Measurements from ENCODE around the gene F7.

- TF ChIP-seq EZH2 (IDR thresholded peaks at IDR 0.05; ENCODE audit: low read length, missing control alignments), result no peak
- no peak for TF ChIP-seq CTCF (conservative IDR thresholded peaks at IDR 0.05 in 1 of 2, IDR thresholded peaks at IDR 0.05 in 1 of 2; ENCODE audit: low read depth in 1 of 2, low read length in 2 of 2)
Observed at GRCh38 chr13:113096745-113097305, 8.8 kb upstream of the F7 start.

Data from fibroblast of lung (primary cell).